ENCODE measurements around the gene TCTN2.

DNA sequence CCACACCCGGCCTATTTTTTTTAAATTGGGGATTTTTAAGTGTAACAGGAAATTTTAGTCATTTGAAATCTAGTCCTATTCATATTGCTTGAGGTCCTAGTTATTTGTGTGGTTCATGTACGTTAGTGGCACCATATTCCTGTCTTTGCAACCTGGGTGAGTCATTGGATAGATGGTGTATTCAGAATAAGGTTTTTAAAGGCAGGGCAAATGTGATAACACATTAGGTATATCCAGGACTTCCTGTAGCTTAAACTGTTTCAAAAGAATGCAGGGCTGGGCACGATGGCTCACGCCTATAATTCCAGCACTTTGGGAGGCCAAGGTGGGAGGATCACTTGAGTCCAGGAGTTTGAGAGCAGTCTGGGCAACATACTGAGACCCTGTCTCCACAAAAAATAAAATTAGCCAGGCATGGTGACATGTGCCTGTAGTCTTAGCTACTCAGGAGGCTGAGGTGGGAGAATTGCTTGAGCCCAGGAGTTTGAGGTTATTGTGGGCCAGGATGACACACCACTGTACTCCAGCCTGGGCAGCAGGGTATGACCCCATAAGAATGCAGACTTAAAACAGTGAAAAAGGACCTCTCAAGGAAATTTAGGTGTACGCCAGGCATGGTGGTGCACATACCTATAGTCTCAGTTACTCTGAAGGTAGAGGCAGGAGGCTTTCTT lies 49.4 kb downstream of the TCTN2 start:
- TF ChIP-seq, protein P1, sequence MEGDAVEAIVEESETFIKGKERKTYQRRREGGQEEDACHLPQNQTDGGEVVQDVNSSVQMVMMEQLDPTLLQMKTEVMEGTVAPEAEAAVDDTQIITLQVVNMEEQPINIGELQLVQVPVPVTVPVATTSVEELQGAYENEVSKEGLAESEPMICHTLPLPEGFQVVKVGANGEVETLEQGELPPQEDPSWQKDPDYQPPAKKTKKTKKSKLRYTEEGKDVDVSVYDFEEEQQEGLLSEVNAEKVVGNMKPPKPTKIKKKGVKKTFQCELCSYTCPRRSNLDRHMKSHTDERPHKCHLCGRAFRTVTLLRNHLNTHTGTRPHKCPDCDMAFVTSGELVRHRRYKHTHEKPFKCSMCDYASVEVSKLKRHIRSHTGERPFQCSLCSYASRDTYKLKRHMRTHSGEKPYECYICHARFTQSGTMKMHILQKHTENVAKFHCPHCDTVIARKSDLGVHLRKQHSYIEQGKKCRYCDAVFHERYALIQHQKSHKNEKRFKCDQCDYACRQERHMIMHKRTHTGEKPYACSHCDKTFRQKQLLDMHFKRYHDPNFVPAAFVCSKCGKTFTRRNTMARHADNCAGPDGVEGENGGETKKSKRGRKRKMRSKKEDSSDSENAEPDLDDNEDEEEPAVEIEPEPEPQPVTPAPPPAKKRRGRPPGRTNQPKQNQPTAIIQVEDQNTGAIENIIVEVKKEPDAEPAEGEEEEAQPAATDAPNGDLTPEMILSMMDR (IDR thresholded peaks at IDR 0.05; ENCODE audit: low read length): no peak
- no peak for TF ChIP-seq EZH2 (optimal IDR thresholded peaks at IDR 0.05; ENCODE audit: low read depth, low read length)
